GM12878 (cell line): ENCODE measurements around the gene POMP. TPM values are rescaled to one million over a fixed set of nuclear protein-coding genes. Genes with fewer than 3 reads are reported as not detected.
A peak's percentile ranks its signal among the peaks of the same experiment; 100 is the strongest.

Experiments
- ASH2L ChIP-seq: fragments of 300-600, 200-600 bp; sonication (generic); IDR thresholded peaks from 2 replicates; pipeline ENCODE4 v1.6.1; 2017; ENCODE audit warnings: low read depth, mild to moderate bottlenecking, borderline replicate concordance
- BHLHE40 ChIP-seq, 2 experiments: fragments of 450-650 bp in 1 of 2; IDR thresholded peaks; 2 replicates each; pipeline ENCODE4 v1.6.1; 2011 to 2017; ENCODE audit warnings: low read depth in 2 of 2, borderline replicate concordance in 1 of 2, improper control_type of control experiment in 1 of 2, low read length in 1 of 2, mild to moderate bottlenecking in 1 of 2
- CBX5 ChIP-seq: sonication (generic); IDR thresholded peaks from 2 replicates; pipeline ENCODE4 v1.6.1; 2016; ENCODE audit warnings: low read depth, moderate library complexity, mild to moderate bottlenecking, inconsistent platforms
- E2F4 ChIP-seq: IDR thresholded peaks from 2 replicates; pipeline ENCODE4 v1.6.1; 2012; ENCODE audit warnings: low read depth, low read length, improper control_type of control experiment
- ESRRA ChIP-seq: IDR thresholded peaks from 2 replicates; pipeline ENCODE4 v1.6.1; 2012; ENCODE audit warnings: mild to moderate bottlenecking, low read length, improper control_type of control experiment
- FOS ChIP-seq: IDR thresholded peaks from 3 replicates; pipeline ENCODE4 v1.6.1; 2011; ENCODE audit warnings: borderline replicate concordance; ENCODE audit not compliant: insufficient read length; ENCODE audit errors: extremely low read depth
- FOXM1 ChIP-seq: IDR thresholded peaks from 2 replicates; pipeline ENCODE4 v1.6.1; 2012; ENCODE audit warnings: low read depth, mild to moderate bottlenecking, inconsistent platforms, low read length, moderate library complexity
- GATAD2B ChIP-seq: fragments of 450-650 bp; conservative IDR thresholded peaks from 2 replicates; pipeline ENCODE4 v1.6.1; 2017; ENCODE audit warnings: low read depth, mild to moderate bottlenecking, moderate library complexity
- KLF5 ChIP-seq: fragments of 450-650 bp; IDR thresholded peaks from 2 replicates; pipeline ENCODE4 v1.6.1; 2014; ENCODE audit warnings: mild to moderate bottlenecking; ENCODE audit not compliant: partially characterized antibody
- NFXL1 ChIP-seq: fragments of 450-650 bp; IDR thresholded peaks from 2 replicates; pipeline ENCODE4 v1.6.1; 2017; ENCODE audit warnings: antibody characterized with exemption, mild to moderate bottlenecking, borderline replicate concordance
- NRF1 ChIP-seq: conservative IDR thresholded peaks from 2 replicates; pipeline ENCODE4 v1.6.1; 2011; ENCODE audit warnings: mild to moderate bottlenecking, low read depth, low read length, improper control_type of control experiment
- RAD21 ChIP-seq: IDR thresholded peaks from 2 replicates; pipeline ENCODE4 v1.6.1; 2011; ENCODE audit warnings: mild to moderate bottlenecking, low read depth, low read length, moderate library complexity; ENCODE audit not compliant: insufficient read depth
- RB1 ChIP-seq: fragments of 450-650 bp; formaldehyde crosslinking; IDR thresholded peaks from 2 replicates; pipeline ENCODE4 v1.6.1; 2017; ENCODE audit warnings: mild to moderate bottlenecking, borderline replicate concordance
- RBBP5 ChIP-seq: fragments of 200-600 bp; sonication (generic); conservative IDR thresholded peaks from 2 replicates; pipeline ENCODE4 v1.6.1; 2016
- RELB ChIP-seq: fragments of 450-650 bp; IDR thresholded peaks from 2 replicates; pipeline ENCODE4 v1.6.1; 2017; ENCODE audit warnings: low read depth, mild to moderate bottlenecking, moderate library complexity
- SIX5 ChIP-seq: IDR thresholded peaks from 2 replicates; pipeline ENCODE4 v1.6.1; 2011; ENCODE audit warnings: mild to moderate bottlenecking, low read depth, low read length, moderate library complexity; ENCODE audit not compliant: severe bottlenecking
- SMC3 ChIP-seq: IDR thresholded peaks from 2 replicates; pipeline ENCODE4 v1.6.1; 2011; ENCODE audit warnings: low read length, improper control_type of control experiment, borderline replicate concordance
- ZNF24 ChIP-seq: fragments of 450-650 bp; IDR thresholded peaks from 2 replicates; pipeline ENCODE4 v1.6.1; 2017; ENCODE audit warnings: antibody characterized with exemption, mild to moderate bottlenecking
- polyA plus RNA-seq, 11 experiments: library from polyadenylated mRNA; depleted of rRNA in 4 of 11; unstranded in 6 of 11; stranded (reverse) in 5 of 11; fragments of >200 nt; fragmentation: Nextera tagmentation in 4 of 11; fragmentation: Illumina TruSeq in 1 of 11; extraction: Ambion mirVana in 4 of 11; extraction: Trizol in 1 of 11; gene quantifications; 1 replicate in 1 of 11; 2 replicates in 10 of 11; pipeline versions ENCODE4 v1.2.1 to v1.2.3, GENCODE V29; 2011 to 2016; ENCODE audit warnings: inconsistent platforms in 2 of 11, missing spikeins in 2 of 11, low read depth in 1 of 11
- total RNA-seq, 4 experiments: library from RNA; depleted of rRNA in 3 of 4; stranded (reverse); fragments of >200 nt in 3 of 4; fragmentation: Illumina TruSeq in 1 of 4; extraction: Trizol in 1 of 4; gene quantifications; 2 replicates each; pipeline versions ENCODE4 v1.2.1 to v1.2.3, GENCODE V29; 2013 to 2021
- TF ChIP-seq, protein P1 (sequence below): fragments of 450-650 bp; IDR thresholded peaks from 2 replicates; pipeline ENCODE4 v1.6.1; 2017; ENCODE audit warnings: mild to moderate bottlenecking, moderate library complexity
- TF ChIP-seq, protein P2 (sequence below): IDR thresholded peaks from 2 replicates; pipeline ENCODE4 v1.6.1; 2011; ENCODE audit warnings: low read depth, mild to moderate bottlenecking, low read length, moderate library complexity, borderline replicate concordance; ENCODE audit errors: extremely low read depth

The POMP gene
- total and polyA plus RNA-seq, 10 of the 15 experiments (the other 5 are each of a cell fraction or from before 2014, with no cell fraction given): 90.4 to 668 (median 144) TPM

GRCh38 chr13:28658796-28659620 lies at the start of gene POMP (continued):
- TF ChIP-seq, protein P1, sequence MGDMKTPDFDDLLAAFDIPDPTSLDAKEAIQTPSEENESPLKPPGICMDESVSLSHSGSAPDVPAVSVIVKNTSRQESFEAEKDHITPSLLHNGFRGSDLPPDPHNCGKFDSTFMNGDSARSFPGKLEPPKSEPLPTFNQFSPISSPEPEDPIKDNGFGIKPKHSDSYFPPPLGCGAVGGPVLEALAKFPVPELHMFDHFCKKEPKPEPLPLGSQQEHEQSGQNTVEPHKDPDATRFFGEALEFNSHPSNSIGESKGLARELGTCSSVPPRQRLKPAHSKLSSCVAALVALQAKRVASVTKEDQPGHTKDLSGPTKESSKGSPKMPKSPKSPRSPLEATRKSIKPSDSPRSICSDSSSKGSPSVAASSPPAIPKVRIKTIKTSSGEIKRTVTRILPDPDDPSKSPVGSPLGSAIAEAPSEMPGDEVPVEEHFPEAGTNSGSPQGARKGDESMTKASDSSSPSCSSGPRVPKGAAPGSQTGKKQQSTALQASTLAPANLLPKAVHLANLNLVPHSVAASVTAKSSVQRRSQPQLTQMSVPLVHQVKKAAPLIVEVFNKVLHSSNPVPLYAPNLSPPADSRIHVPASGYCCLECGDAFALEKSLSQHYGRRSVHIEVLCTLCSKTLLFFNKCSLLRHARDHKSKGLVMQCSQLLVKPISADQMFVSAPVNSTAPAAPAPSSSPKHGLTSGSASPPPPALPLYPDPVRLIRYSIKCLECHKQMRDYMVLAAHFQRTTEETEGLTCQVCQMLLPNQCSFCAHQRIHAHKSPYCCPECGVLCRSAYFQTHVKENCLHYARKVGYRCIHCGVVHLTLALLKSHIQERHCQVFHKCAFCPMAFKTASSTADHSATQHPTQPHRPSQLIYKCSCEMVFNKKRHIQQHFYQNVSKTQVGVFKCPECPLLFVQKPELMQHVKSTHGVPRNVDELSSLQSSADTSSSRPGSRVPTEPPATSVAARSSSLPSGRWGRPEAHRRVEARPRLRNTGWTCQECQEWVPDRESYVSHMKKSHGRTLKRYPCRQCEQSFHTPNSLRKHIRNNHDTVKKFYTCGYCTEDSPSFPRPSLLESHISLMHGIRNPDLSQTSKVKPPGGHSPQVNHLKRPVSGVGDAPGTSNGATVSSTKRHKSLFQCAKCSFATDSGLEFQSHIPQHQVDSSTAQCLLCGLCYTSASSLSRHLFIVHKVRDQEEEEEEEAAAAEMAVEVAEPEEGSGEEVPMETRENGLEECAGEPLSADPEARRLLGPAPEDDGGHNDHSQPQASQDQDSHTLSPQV: no peak
- no peak for TF ChIP-seq ZNF24
- 0 out of 2 replicates have a peak, but pooled peaks have one; percentile 30 for TF ChIP-seq NRF1
- TF ChIP-seq SMC3: no peak
- no peak for TF ChIP-seq RBBP5
- TF ChIP-seq, protein P2, sequence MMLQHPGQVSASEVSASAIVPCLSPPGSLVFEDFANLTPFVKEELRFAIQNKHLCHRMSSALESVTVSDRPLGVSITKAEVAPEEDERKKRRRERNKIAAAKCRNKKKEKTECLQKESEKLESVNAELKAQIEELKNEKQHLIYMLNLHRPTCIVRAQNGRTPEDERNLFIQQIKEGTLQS: no peak
- TF ChIP-seq FOXM1: no peak
- peak; percentile 67 for TF ChIP-seq KLF5
- TF ChIP-seq NFXL1: no peak
- 0 out of 2 replicates have a peak, but pooled peaks have one; percentile 39 for TF ChIP-seq CBX5
- 0 out of 2 replicates have a peak, but pooled peaks have one; percentile 4 for TF ChIP-seq RAD21
- peak; percentile 77; the same call in 1 of the 2 replicates for TF ChIP-seq RELB
- TF ChIP-seq SIX5: peak; percentile 28
- TF ChIP-seq BHLHE40 (IDR thresholded peaks at IDR 0.05; ENCODE audit: borderline replicate concordance in 1 of 2, low read depth in 2 of 2, low read length in 1 of 2): peak; percentile 64 to 77; a peak in 3 of 4 replicates
- TF ChIP-seq E2F4: 0 out of 2 replicates have a peak, but pooled peaks have one; percentile 44
- peak; percentile 98; the same call in 1 of the 2 replicates for TF ChIP-seq RB1
- TF ChIP-seq ESRRA: no peak
- TF ChIP-seq FOS: no peak
- TF ChIP-seq ASH2L: no peak
- peak; percentile 96 for TF ChIP-seq GATAD2B
